AG04450 (cell line): ENCODE measurements around the gene LHFPL3. TPM values are rescaled to one million over a fixed set of nuclear protein-coding genes. Genes with fewer than 3 reads are reported as not detected.
"Not testable (repeated sequence)": the region's sequence is repeated elsewhere in the genome, so short reads cannot be mapped to it uniquely, and the experiment has no call there.

Experiments used
- CTCF ChIA-PET: fragments of 300-600, 350-600 bp; formaldehyde crosslinking; extraction: SDS; loops from one replicate; lab custom pipeline; 2022; ENCODE audit warnings: antibody characterized with exemption, inconsistent platforms; lab: Charles Lee
- POLR2A ChIA-PET: fragments of 350-600 bp; formaldehyde crosslinking; extraction: SDS; loops from one replicate; lab custom pipeline; 2021; ENCODE audit warnings: antibody characterized with exemption, inconsistent platforms; lab: Yijun Ruan, JAX
- DNase-seq: peaks from one replicate; pipeline ENCODE4 v3.0.0-alpha.2; 2011; ENCODE audit warnings: low read depth, low spot score
- H3K27ac ChIP-seq: one replicate; pipeline ENCODE4 v1.5.1; 2012; ENCODE audit warnings: low read depth, low read length, control low read depth
- H3K27me3 ChIP-seq: one replicate; pipeline ENCODE4 v1.6.0; 2012; ENCODE audit warnings: low read length; ENCODE audit not compliant: control insufficient read depth, insufficient read depth
- H3K4me3 ChIP-seq: 2 replicates; pipeline ENCODE4 v1.5.1; 2011; ENCODE audit warnings: mild to moderate bottlenecking, low read depth, low read length, control low read depth
- H3K9me3 ChIP-seq: 2 replicates; pipeline ENCODE4 v1.5.1; 2012; ENCODE audit warnings: low read length; ENCODE audit not compliant: control insufficient read depth, insufficient read depth
- polyA plus RNA-seq: library from polyadenylated mRNA; depleted of rRNA; stranded (reverse); fragments of >200 nt; gene quantifications from 2 replicates; pipeline ENCODE4 v1.2.3, GENCODE V29; 2011
- TF ChIP-seq, protein P1 (sequence below): IDR thresholded peaks from 2 replicates; pipeline ENCODE4 v1.5.1; 2011; ENCODE audit warnings: low read depth, low read length, control low read depth, inconsistent platforms

LHFPL3 gene
- polyA plus RNA-seq, 1 experiment: not detected

DNA sequence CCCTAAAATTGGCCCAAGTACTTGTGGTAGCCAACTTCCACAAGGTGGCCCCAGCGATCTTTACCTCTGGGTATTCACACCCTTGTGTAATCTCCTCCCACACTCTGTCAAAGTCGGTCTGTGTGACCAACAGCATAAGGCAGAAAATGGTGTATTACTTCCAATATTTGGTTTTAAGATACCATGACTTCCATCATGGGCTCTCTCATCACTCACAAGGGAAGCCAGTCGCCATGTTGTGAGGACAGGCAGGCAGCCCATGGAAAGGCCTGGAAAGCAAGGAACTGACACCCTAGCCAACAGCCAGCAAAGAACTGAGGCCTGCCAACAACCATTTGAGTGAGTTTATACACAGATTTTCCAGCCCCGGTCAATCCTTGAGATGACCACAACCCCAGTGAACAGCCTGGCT lies 594.6 kb downstream of the LHFPL3 start:
- Histone ChIP-seq H3K9me3 (no peaks in the 10 kb centered on the region), H3K27me3 (no peaks in the 10 kb centered on the region), H3K4me3 (no peak overlapping the region), H3K27ac (no peak overlapping the region)
- DNase-seq: peak; percentile 59
- CTCF ChIA-PET: interaction anchor here (1.1 to 1.9 kb wide), 3 partner anchors 40 to 476 kb away, joined by 4 to 27 read pairs (median 7); no protein-coding TSS in a partner anchor
- TF ChIP-seq, protein P1, sequence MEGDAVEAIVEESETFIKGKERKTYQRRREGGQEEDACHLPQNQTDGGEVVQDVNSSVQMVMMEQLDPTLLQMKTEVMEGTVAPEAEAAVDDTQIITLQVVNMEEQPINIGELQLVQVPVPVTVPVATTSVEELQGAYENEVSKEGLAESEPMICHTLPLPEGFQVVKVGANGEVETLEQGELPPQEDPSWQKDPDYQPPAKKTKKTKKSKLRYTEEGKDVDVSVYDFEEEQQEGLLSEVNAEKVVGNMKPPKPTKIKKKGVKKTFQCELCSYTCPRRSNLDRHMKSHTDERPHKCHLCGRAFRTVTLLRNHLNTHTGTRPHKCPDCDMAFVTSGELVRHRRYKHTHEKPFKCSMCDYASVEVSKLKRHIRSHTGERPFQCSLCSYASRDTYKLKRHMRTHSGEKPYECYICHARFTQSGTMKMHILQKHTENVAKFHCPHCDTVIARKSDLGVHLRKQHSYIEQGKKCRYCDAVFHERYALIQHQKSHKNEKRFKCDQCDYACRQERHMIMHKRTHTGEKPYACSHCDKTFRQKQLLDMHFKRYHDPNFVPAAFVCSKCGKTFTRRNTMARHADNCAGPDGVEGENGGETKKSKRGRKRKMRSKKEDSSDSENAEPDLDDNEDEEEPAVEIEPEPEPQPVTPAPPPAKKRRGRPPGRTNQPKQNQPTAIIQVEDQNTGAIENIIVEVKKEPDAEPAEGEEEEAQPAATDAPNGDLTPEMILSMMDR: peak; percentile 83
- POLR2A ChIA-PET: no interaction called here

DNA sequence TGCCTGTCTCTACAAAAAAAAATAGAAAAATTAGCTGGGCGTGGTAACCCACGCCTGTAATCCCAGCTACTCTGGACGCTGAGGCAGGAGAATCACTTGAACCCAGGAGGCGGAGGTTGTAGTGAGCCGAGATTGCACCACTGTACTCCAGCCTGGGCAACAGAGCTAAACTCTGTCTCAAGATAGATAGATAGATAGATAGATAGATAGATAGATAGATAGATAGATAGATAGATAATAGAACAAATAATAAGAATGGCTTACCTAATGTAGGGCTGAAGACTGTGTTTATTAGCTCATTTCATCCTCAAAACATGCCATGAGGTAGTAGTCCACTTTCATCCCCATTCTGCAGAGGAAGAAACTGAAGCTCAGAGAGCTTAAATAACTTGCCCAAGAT lies 597.8 kb downstream of the LHFPL3 start:
- H3K27ac ChIP-seq, DNase-seq, H3K27me3 ChIP-seq, H3K4me3 ChIP-seq, H3K9me3 ChIP-seq, POLR2A ChIA-PET: not testable (repeated sequence)
- CTCF ChIA-PET: interaction anchor here (1.3 to 1.8 kb wide), 3 partner anchors 40 to 695 kb away, joined by 3 to 10 read pairs (median 5); no protein-coding TSS in a partner anchor

DNA sequence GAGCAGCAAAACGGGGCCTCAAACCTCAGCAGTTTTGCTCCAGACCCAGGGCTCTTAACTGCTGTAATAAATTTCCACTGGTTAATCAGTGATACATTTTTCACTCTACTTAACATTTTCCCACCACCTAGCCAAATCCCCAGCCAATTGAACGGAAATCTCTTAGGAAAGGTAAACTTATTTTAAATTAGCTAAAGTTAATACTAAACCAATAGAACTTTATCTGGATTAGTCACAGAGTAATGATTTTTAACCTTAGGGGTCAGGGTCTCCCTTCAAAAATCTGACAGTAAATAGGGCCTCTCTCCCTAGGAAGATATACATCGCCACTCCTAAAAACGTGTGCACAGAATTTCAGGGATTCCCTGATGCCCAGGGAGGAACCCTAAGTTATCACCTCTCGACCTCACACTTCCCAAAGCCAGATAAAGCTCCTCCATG lies 598.2 kb downstream of the LHFPL3 start:
- H3K27me3 ChIP-seq: no peaks in the 10 kb centered on the region
- no peak for DNase-seq
- no peaks in the 10 kb centered on the region for H3K9me3 ChIP-seq
- TF ChIP-seq, protein P1: no peak
- ChIA-PET POLR2A (interaction anchor here (0.5 kb wide), 1 partner anchor 52 kb away, joined by 3 read pairs; no protein-coding TSS in a partner anchor), CTCF (interaction anchor here (1.0 to 1.8 kb wide), 4 partner anchors 8 to 696 kb away, joined by 3 to 10 read pairs (median 6); no protein-coding TSS in a partner anchor)
- no peak overlapping the region for H3K4me3 ChIP-seq
- H3K27ac ChIP-seq: no peak overlapping the region

DNA sequence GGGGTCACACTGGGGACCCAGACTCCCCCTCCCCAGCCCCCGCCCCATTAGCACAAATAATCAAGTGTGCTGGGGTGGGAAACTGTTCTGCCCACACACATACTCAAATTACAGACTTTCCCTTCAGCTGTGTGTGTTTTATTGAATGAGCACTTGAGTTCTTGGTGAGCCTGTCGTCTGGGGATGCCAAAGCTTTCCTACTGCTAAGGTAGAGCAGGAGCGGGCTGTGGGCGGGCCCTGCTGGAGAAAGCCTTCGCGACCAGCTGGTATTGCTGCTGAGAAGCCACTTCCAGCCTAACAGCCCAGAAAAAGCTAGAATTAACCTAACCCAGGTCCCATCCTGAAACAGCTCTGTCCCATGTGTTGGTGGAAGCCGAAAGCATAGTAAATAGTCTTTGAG lies 598.7 kb downstream of the LHFPL3 start:
- POLR2A ChIA-PET: interaction anchor here (0.5 kb wide), 1 partner anchor 51 kb away, joined by 3 read pairs; no protein-coding TSS in a partner anchor
- no peak for DNase-seq
- TF ChIP-seq, protein P1: no peak
- Histone ChIP-seq H3K9me3 (no peaks in the 10 kb centered on the region), H3K27ac (no peak overlapping the region), H3K4me3 (no peak overlapping the region), H3K27me3 (no peaks in the 10 kb centered on the region)
- CTCF ChIA-PET: interaction anchor here (1.0 to 1.8 kb wide), 3 partner anchors 9 to 54 kb away, joined by 3 to 10 read pairs (median 6); no protein-coding TSS in a partner anchor

DNA sequence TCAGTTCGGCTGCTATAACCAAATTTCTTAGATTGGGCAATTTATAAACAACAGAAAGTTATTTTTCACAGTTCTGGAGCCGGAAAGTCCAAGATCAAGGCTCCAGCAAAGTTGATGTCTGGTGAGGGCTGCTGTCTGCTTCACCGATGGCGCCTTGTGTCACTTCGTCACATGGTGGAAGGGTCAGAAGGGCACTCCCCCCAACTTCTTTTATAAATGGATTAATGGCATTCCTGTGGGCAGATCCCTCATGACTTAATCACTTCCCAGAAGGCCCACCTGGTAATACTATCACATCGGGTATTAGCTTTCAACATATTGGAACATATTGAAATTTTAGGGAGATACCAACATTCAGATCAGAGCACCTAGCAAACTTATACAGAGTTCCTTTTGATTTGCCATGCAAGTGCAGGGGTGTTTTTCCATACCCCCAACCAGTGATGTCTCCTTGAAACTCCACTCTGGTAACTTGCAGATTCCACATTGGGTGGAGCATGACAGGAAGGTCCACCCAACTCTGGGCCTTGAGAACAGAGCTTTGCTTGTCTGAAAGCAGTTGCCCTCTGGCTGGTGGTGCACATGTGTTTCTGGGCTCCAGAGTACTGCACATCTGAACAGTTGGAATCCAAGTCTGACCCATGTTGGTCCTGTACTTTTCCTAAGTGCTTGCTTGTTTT lies 600.5 kb downstream of the LHFPL3 start:
- Histone ChIP-seq H3K27ac (no peak overlapping the region), H3K9me3 (no peaks in the 10 kb centered on the region), H3K27me3 (no peaks in the 10 kb centered on the region), H3K4me3 (no peak overlapping the region)
- POLR2A ChIA-PET: interaction anchor here (1.2 kb wide), 1 partner anchor 54 kb away, joined by 4 read pairs; no protein-coding TSS in a partner anchor
- TF ChIP-seq, protein P1: no peak
- no peak for DNase-seq
- CTCF ChIA-PET: interaction anchor here (0.8 to 1.9 kb wide), 4 partner anchors 9 to 50 kb away, joined by 3 to 5 read pairs (median 4); no protein-coding TSS in a partner anchor
